WTC11 (cell line): ENCODE data around the gene BMP8B. TPM values are rescaled to one million over a fixed set of nuclear protein-coding genes. Genes with fewer than 3 reads are reported as not detected.
"Not testable (repeated sequence)": the region's sequence is repeated elsewhere in the genome, so short reads cannot be mapped to it uniquely, and the experiment has no call there.

Experiments
- ATAC-seq: fragments of 200-7000 bp; cut with Tn5 transposase; 2 replicates; pipeline ENCODE4 v1.10.0; 2021; ENCODE audit warnings: mild to moderate bottlenecking, moderate library complexity
- CTCF ChIA-PET: fragments of 300-600 bp; sonication (Branson Sonifier 250); formaldehyde crosslinking; loops from one replicate; lab custom pipeline; 2021; ENCODE audit warnings: antibody characterized with exemption; lab: Charles Lee
- POLR2A ChIA-PET: fragments of 350-600 bp; sonication (Branson Sonifier 250); formaldehyde crosslinking; loops from one replicate; lab custom pipeline; 2021; ENCODE audit warnings: antibody characterized with exemption; lab: Charles Lee
- DNase-seq: peaks from one replicate; pipeline ENCODE4 v3.0.0; 2021; ENCODE audit warnings: low spot score
- H3K27ac Mint-ChIP-seq: 2 replicates; pipeline ENCODE4 v1.8.0; 2021; ENCODE audit warnings: mixed read lengths
- H3K27me3 Mint-ChIP-seq: 2 replicates; pipeline ENCODE4 v1.8.0; 2021; ENCODE audit warnings: low read depth, mild to moderate bottlenecking, moderate library complexity, mixed read lengths
- H3K36me3 Mint-ChIP-seq: 2 replicates; pipeline ENCODE4 v1.8.0; 2021; ENCODE audit warnings: mixed read lengths
- H3K4me1 Mint-ChIP-seq: 2 replicates; pipeline ENCODE4 v1.8.0; 2022; ENCODE audit warnings: mixed read lengths
- H3K4me3 Mint-ChIP-seq: 2 replicates; pipeline ENCODE4 v1.8.0; 2021; ENCODE audit warnings: mild to moderate bottlenecking, moderate library complexity, mixed read lengths
- H3K9me3 Mint-ChIP-seq: 2 replicates; pipeline ENCODE4 v1.8.0; 2021; ENCODE audit warnings: mixed read lengths
- GRHL2 ChIP-seq: fragments of 250-450 bp; sonication (Bioruptor Pico); IDR thresholded peaks from 2 replicates; pipeline ENCODE4 v1.8.0; 2022; ENCODE audit warnings: mild to moderate bottlenecking, moderate library complexity; ENCODE audit not compliant: insufficient replicate concordance, severe bottlenecking
- IRF1 ChIP-seq: sonication (generic); formaldehyde crosslinking; IDR thresholded peaks from 2 replicates; pipeline ENCODE4 v1.8.0; 2023; ENCODE audit warnings: missing genetic modification reagents
- MYBL2 ChIP-seq: sonication (generic); formaldehyde crosslinking; IDR thresholded peaks from 2 replicates; pipeline ENCODE4 v1.8.1; 2023; ENCODE audit warnings: mild to moderate bottlenecking, moderate library complexity, missing genetic modification reagents
- SOX15 ChIP-seq: fragments of 250-450 bp; sonication (Bioruptor Pico); IDR thresholded peaks from 2 replicates; pipeline ENCODE4 v1.9.0; 2021; ENCODE audit warnings: mild to moderate bottlenecking
- USF1 ChIP-seq: sonication (generic); formaldehyde crosslinking; IDR thresholded peaks from 2 replicates; pipeline ENCODE4 v1.8.0; 2022; ENCODE audit warnings: mild to moderate bottlenecking, missing genetic modification reagents
- ZNF121 ChIP-seq: sonication (generic); formaldehyde crosslinking; IDR thresholded peaks from 2 replicates; pipeline ENCODE4 v1.8.0; 2023; ENCODE audit warnings: missing genetic modification reagents
- ZNF232 ChIP-seq: sonication (generic); formaldehyde crosslinking; IDR thresholded peaks from 2 replicates; pipeline ENCODE4 v1.8.0; 2022; ENCODE audit warnings: mild to moderate bottlenecking, missing genetic modification reagents
- ZNF532 ChIP-seq: fragments of 250-450 bp; sonication (Bioruptor Pico); IDR thresholded peaks from 2 replicates; pipeline ENCODE4 v1.9.0; 2021; ENCODE audit warnings: mild to moderate bottlenecking, borderline replicate concordance
- total RNA-seq: library from RNA; stranded (reverse); gene quantifications from 3 replicates; pipeline ENCODE4 v1.2.3, GENCODE V29; 2021
- TF ChIP-seq, protein P1 (sequence below): fragments of 200-600 bp; IDR thresholded peaks from 2 replicates; pipeline ENCODE4 v1.8.0; 2022; ENCODE audit warnings: antibody characterized with exemption
- TF ChIP-seq, protein P2 (sequence below): sonication (generic); formaldehyde crosslinking; IDR thresholded peaks from 2 replicates; pipeline ENCODE4 v1.8.1; 2023; ENCODE audit warnings: mild to moderate bottlenecking, moderate library complexity, missing genetic modification reagents
- TF ChIP-seq, protein P3 (sequence below): fragments of 250-450 bp; sonication (Bioruptor Pico); IDR thresholded peaks from 2 replicates; pipeline ENCODE4 v1.8.0; 2021; ENCODE audit warnings: mild to moderate bottlenecking

BMP8B gene
- total RNA-seq, 1 experiment from 2014 or later, result 0.74 TPM

DNA sequence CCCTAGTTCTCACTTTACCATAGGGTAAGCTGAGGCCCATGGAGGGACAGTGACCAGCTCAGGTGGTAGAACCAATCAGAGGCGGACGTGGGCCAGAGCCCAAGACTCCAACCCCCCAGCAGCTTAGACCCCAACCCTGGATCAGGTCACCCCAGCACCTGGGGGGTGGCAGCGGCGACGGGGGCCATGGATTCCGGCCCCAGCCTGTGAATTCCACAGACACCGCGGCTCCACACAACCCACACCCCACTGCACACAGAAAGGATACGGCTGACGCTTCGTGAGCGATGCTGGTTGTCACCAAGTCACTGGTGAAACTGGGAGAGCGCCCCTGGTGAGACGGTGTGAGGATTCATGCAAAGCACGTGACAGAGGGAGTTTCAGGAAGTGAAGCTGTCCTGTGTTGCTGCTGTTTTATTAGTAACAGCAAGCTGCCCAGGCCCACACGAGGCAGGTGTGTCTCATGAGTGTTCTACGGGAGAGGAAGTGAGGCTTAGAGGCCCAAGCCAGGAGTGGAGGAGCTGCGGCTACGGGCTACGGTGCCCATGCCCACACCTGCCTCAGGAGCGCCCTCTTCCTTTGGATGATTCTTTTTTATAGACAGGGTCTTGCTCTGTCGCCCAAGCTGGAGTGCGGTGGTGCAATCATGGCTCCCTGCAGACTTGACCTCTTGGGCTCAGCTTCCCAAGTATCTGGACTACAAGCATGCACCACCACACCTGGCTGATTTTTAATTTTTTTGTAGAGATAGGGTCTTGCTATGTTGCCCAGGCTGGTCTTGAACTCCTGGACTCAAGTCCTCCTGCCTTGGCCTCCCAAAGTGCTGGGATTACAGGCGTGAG is 28.6 kb upstream of the BMP8B start:
- H3K36me3 Mint-ChIP-seq, H3K4me3 Mint-ChIP-seq, H3K9me3 Mint-ChIP-seq, H3K27ac Mint-ChIP-seq, H3K4me1 Mint-ChIP-seq: not testable (repeated sequence)
- ATAC-seq (peak; percentile 35), DNase-seq (peak; percentile 22)
- peaks cover 13% of the 10 kb centered on the region for H3K27me3 Mint-ChIP-seq
- ChIA-PET POLR2A (interaction anchor here (0.9 to 1.3 kb wide), 2 partner anchors 80 to 94 kb away, joined by 3 read pairs; no protein-coding TSS in a partner anchor), CTCF (interaction anchor here (0.7 to 5.4 kb wide), 28 partner anchors 8 to 521 kb away, joined by 3 to 57 read pairs (median 3); partner anchors contain the start of genes BMP8B and MYCL)
- TF ChIP-seq, protein P1, sequence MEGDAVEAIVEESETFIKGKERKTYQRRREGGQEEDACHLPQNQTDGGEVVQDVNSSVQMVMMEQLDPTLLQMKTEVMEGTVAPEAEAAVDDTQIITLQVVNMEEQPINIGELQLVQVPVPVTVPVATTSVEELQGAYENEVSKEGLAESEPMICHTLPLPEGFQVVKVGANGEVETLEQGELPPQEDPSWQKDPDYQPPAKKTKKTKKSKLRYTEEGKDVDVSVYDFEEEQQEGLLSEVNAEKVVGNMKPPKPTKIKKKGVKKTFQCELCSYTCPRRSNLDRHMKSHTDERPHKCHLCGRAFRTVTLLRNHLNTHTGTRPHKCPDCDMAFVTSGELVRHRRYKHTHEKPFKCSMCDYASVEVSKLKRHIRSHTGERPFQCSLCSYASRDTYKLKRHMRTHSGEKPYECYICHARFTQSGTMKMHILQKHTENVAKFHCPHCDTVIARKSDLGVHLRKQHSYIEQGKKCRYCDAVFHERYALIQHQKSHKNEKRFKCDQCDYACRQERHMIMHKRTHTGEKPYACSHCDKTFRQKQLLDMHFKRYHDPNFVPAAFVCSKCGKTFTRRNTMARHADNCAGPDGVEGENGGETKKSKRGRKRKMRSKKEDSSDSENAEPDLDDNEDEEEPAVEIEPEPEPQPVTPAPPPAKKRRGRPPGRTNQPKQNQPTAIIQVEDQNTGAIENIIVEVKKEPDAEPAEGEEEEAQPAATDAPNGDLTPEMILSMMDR, result peak; percentile 7
- TF ChIP-seq ZNF121 (CRISPR knock-in tag) (peak; percentile 95), USF1 (CRISPR knock-in tag) (peak; percentile 37; the same call in 1 of the 2 replicates)
- TF ChIP-seq, protein P2, sequence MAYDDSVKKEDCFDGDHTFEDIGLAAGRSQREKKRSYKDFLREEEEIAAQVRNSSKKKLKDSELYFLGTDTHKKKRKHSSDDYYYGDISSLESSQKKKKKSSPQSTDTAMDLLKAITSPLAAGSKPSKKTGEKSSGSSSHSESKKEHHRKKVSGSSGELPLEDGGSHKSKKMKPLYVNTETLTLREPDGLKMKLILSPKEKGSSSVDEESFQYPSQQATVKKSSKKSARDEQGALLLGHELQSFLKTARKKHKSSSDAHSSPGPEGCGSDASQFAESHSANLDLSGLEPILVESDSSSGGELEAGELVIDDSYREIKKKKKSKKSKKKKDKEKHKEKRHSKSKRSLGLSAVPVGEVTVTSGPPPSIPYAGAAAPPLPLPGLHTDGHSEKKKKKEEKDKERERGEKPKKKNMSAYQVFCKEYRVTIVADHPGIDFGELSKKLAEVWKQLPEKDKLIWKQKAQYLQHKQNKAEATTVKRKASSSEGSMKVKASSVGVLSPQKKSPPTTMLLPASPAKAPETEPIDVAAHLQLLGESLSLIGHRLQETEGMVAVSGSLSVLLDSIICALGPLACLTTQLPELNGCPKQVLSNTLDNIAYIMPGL (CRISPR knock-in tag), result 0 out of 2 replicates have a peak, but pooled peaks have one; percentile 27

DNA sequence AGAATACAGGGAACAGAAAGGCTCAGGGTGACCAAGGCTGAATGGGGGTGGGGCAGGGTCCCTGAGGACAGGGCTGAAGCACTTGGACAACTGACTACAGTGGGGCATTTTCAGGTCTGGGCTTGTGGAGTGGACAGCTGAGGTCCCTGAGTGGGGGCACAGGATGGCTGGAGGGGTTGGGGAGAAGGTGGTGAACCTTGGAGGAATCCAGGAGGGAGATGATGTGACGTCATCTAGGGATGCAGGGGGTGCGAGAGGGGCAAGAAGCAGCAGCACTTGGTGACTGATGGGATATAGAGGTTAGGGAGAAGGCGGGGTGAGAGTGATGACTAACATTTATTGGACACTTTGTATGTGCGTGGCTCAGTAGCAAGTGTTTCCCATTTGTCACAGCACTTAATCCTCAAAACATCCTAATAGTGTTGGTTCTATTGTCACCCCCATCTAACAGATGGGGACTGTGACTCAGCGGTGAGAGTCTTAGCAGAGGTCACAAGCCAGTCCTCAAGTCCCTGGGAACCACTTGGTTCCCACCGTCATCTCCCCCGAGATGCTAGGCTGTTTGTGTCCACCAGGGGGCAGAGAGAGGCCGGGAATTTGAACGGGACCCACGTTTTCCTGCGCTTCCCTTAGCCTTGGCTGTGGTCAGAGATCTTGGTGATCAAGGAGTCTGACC is 27.9 kb upstream of the BMP8B start:
- TF ChIP-seq, protein P1, result peak; percentile 79
- no peak for TF ChIP-seq ZNF532 (CRISPR knock-in tag)
- H3K4me1 Mint-ChIP-seq, result peaks cover 5% of the 10 kb centered on the region; the same call in 1 of the 2 replicates
- peaks cover 13% of the 10 kb centered on the region for H3K27me3 Mint-ChIP-seq
- H3K9me3 Mint-ChIP-seq, result peaks cover 4% of the 10 kb centered on the region
- DNase-seq (peak; percentile 67), ATAC-seq (peak; percentile 84)
- no peak overlapping the region for H3K4me3 Mint-ChIP-seq
- ChIA-PET CTCF (interaction anchor here (0.7 to 5.4 kb wide), 17 partner anchors 9 to 216 kb away, joined by 3 to 57 read pairs (median 6); partner anchors contain the start of genes MYCL and PPIE), POLR2A (no interaction called here)
- H3K36me3 Mint-ChIP-seq, result no peaks in the 10 kb centered on the region
- no peak overlapping the region for H3K27ac Mint-ChIP-seq

DNA sequence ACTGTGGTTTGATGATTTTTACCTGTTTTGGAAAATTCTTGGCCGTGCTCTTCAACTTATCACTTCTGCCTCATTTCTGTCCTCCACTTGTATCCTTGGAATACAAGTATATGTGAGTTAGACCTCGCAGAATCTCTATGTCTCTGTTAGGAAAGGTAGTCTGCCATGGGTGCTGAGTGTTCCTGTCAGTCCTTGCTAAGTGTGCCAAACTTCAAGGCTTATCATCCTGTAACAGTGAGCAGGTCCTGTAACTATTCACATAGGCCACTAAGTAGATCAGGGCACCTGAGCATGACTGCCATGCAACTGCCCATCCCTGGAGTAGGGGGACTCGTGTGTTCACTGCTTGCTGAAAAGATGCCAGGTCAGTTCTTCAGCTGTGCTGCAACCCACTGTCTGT is 24.2 kb upstream of the BMP8B start:
- Mint-ChIP-seq H3K9me3 (peaks cover 8% of the 10 kb centered on the region), H3K4me1 (peaks cover 5% of the 10 kb centered on the region; the same call in 1 of the 2 replicates), H3K27ac (no peak overlapping the region), H3K27me3 (peaks cover 19% of the 10 kb centered on the region), H3K4me3 (no peak overlapping the region), H3K36me3 (0 out of 2 replicates have a peak, but pooled peaks cover 3% of the 10 kb centered on the region)
- CTCF ChIA-PET, result no interaction called here
- POLR2A ChIA-PET, result no interaction called here
- ATAC-seq, result no peak
- DNase-seq, result no peak
- TF ChIP-seq USF1 (CRISPR knock-in tag) (no peak), MYBL2 (CRISPR knock-in tag) (no peak), ZNF232 (CRISPR knock-in tag) (no peak), SOX15 (CRISPR knock-in tag) (no peak), GRHL2 (CRISPR knock-in tag) (no peak), IRF1 (CRISPR knock-in tag) (no peak)
- TF ChIP-seq, protein P3, sequence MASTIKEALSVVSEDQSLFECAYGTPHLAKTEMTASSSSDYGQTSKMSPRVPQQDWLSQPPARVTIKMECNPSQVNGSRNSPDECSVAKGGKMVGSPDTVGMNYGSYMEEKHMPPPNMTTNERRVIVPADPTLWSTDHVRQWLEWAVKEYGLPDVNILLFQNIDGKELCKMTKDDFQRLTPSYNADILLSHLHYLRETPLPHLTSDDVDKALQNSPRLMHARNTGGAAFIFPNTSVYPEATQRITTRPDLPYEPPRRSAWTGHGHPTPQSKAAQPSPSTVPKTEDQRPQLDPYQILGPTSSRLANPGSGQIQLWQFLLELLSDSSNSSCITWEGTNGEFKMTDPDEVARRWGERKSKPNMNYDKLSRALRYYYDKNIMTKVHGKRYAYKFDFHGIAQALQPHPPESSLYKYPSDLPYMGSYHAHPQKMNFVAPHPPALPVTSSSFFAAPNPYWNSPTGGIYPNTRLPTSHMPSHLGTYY, result no peak
